ENCODE measurements around the gene PHF21A.
A peak's percentile ranks its signal among the peaks of the same experiment; 100 is the strongest.
"Not testable (repeated sequence)": the region's sequence is repeated elsewhere in the genome, so short reads cannot be mapped to it uniquely, and the experiment has no call there.

The PHF21A gene

DNA sequence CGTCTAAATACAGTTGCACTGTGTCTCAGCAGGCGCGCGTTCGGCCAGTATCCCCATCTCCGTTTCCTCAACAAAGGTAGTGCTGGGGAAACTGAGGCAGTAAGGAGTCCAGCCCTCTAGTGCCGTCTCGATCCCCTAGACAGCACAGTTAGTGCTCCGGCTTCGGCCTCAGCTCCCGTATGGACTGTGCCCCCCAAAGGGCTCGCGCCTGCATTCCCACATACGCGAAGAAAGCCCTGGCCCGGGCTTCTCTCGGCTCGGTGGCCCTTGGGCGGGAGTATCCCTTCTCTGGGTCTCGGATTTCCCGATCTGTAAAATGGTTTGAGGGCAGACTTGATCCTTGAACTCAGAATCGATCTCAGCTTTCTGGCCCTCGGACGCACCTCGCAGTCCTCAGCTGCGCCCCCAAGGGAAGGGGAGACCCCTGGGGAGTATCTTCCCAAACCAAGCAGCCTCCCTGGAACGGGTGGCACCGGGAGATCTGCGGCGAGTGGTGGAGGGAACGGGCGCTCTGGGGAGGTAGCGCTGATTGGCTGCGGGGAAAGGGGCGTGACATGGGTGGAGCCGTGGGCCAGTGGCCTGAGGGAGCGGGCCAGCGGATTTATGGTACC is 202.8 kb downstream of the PHF21A start:
- DNase-seq = peak; percentile 18

DNA sequence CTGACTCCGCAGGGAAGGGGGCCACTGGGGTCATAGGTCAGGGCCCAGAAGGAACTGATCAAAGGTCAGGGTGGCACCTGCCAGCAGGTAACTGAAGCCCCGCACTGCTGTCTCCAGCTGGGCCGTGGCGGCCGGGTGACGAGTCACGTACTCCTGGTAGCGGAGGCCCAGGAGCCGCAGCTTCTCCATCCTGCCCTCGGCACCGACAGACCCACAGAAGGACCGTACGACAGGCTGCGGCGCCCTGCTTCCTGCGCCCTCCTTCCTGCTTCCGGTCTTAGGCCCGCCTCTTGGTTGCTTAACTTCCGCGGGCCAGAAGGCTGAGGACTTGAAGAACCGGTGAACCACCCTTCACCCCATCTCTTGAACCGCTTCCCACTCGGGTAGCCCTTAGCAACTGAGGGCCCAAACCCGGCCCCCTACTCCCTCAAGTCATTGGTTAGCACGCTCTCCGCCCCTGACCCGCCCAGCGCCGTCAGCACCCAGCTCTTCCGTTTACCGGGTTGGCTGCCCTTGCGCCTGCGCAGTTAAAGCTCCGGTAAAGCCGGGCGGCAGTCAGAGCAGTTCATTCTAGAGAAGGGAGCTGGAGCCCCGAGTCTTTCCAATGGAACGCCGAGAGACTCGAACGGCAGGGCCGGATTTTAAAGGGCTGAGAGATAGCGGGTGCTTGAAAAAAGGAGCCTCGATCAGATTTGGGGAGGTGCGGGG is 203.5 kb downstream of the PHF21A start, which contains the start of gene PEX16:
Gene PEX16, minus strand, starts transcription at position 255 of the 708 bp plus-strand sequence. Its CDS starts 66 bp downstream, at position 189.
- peak; percentile 93 for DNase-seq

DNA sequence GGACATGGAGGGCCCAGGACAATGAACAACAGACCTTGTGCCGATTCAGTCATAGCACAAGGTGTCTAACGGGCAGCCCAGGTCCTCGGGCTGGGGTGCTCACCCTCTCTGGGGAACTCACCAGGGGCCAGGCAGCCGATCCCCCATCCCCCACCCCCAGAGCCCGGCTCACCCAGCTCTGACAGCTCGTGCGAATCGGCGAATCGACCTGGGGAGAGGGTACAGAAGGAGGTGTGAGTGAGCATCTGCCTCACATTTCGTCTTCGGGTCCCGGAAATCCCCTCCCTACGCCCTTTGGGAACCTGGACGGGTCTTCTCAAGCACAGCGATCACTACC is 204.0 kb downstream of the PHF21A start:
- DNase-seq = no peak

DNA sequence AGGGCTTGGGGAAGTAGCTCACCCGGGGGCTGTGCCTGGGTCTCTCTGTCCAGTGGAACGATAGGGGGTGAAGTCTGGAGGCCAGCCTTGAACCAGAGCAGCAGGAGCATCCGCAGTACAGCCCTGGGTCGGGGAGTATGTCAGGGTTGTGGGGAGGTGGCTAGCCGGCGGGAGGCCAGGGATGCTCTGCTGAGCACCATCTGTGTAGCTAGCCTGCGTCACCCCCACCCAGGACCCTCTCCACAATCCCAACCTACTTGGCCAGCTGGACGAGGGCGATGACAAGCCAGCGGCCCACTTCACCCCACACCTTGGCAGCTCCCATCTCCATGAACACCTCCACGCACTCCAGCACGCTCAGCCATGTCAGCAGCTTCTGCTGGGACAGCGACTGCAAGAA is 205.8 kb downstream of the PHF21A start:
- DNase-seq = no peak

DNA sequence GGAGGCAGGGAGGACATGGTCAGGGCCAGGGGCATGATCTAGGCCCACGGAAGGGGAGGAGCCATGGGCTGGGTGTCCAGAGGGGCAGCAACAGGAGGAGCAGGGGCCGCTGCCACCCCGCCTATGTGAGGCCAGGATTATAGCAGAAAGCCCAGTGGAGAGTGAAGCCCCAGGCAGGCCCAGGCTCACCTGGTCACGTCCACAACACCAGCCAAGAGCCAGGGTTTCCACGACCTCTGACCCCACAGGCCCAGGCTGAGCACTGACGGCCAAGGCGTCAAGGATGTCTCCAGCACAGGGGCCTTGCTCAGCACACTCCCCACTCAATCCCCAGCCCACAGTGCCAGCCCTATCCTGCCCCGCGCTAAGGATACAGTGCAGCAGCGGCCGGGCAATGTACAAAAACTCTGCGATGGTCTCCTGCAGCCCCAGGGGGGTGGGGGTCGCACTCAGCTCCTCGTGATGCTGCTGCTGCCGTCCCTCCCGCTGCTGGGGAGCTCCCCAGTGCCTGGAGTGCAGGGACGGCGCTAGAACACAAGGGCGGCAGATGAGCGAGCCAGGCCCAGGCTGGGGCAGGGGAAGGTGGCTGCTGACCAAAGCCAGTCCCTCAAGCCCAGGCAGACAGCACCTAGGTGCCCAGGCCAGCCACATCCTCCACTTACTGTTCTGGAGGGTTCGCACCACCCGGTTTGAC is 207.2 kb downstream of the PHF21A start:
- DNase-seq = no peak

DNA sequence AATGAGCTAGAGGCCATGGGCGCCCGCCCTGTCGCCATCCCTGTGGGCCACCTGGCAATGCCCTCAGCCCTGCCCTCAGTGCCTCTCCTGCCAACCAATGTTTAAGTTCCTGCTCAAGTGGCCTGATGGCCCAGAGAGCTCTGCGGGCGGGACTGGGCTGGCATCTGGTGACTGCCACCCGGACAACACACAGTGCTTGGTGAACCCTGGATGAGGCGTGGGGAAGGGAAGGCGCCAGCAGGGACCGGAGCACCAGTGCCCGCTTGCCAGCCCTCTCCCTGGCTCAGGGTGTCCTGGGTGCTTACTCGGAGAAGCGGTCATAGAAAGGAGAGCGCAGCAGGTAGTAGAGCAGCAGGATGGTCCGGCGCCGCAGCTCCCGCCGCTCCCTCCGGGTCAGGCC is 207.7 kb downstream of the PHF21A start:
- DNase-seq = no peak

DNA sequence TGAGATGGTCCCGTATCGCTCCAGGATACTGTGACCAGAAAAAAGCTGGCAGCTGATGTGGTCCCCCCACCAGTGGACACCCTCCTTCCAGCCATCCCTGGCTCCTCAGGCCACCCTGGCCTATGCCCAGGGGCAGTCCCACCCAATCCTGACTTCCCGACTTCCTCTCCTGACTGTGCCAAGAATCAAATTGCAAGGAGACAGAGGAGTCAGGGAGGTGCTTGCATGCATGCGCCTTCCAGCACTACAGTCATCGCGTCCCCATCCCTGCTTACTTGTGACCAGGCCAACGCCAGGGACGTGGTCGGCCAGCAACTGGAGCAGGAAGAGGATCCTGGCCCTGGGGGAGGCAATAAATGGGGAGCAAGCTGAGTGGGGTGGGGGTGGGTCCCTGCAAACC is 210.6 kb downstream of the PHF21A start:
- no peak for DNase-seq

DNA sequence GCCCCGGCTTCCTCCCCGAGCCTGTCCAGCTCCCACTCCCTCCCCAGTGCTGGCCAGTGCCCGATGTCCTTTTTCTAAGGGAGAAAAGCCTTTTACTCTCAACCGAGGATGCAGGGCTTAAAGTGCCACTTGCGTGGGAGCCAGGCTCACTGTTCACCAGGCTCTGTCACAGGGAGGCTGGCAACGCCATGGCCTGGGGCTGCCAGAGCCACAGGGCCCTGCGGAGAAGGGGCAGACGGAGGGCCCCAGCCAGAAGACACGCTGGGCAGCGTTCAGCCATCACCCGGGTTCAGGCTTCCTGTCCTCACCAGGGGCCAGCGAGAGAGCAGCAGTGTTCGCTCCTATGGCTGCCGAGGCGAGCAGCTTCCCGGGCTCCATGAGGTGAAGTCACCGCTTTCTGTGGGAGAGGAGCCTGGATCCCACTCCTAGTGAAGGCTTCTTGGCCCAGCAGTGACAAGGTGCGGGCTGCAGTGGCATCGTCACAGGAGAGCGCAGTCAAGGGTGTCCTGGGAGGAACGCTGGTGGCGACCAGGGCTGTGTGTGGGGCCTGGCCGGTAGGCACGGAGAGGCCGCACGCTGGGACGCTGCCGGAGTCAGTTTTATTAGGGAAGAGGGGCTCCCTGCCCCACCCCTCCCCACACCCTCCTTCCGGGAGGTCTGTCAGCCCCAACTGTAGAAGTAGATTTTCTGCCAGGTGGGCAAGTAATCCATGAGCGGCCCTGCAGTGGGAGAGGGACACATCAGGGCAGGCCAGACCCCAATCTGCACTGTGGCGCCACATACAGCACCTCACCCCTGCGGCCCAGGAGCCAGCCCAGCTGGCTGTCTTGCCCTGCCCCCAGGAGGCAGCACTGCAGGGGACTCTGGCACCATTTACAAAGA is 211.4 kb downstream of the PHF21A start:
- DNase-seq = no peak

DNA sequence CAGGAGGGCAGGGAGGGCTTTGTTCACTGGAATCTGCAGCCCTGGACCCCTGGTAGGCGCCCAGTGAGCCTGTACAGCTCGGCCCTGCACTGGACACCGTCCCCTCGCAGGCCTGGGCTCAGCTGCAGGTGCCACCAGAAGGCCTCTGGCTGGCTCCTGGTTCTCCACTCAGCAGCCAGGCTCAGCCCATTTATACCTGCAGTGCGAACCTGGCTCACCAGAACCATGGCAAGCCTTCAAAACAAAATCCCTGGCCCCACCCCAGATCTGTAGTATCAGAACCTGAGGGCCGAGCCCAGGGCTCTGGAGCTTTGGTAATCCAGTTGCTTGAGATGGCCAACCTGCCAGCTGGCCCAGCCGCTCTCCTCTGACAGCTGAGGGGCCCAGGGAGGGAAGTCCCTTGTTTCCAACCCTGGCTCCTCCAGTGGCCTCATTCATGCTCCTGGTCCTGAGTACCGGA is 213.3 kb downstream of the PHF21A start:
- DNase-seq = no peak

DNA sequence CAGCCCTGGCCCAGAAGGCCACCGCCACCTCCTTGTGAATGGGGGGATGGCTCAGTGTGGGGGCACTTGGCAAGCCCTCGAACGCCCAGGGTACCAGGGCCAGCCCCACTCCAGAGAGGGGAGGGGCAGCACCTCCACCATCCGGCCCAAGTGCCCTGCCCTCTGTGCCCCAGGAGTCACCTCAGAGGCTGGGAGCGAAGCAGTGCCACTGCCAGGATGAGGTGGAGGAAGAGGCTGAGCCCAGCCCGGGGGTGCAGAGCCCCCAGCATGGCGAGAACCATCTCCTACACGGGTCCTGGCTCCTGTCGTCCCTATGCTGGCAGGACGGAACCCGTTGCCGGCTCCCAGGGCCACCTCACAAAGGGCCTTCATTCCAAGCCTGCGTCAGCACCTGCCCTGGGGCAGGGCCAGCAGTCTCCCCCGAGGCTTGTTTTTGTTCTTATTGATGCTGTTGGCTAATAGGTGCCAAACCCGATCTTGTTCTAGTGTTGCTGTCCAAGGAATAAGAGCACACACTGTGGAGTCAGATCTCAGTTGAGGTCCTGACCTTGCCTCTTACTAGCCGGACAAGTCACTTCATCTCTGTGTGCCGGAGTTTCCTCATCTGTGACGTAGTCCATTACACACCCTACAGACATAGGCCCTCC is 214.2 kb downstream of the PHF21A start, which contains the start of gene FREY1:
Gene FREY1, minus strand, starts transcription at position 307 of the 647 bp plus-strand sequence. Its CDS starts 26 bp downstream, at position 281.
- no peak for DNase-seq

DNA sequence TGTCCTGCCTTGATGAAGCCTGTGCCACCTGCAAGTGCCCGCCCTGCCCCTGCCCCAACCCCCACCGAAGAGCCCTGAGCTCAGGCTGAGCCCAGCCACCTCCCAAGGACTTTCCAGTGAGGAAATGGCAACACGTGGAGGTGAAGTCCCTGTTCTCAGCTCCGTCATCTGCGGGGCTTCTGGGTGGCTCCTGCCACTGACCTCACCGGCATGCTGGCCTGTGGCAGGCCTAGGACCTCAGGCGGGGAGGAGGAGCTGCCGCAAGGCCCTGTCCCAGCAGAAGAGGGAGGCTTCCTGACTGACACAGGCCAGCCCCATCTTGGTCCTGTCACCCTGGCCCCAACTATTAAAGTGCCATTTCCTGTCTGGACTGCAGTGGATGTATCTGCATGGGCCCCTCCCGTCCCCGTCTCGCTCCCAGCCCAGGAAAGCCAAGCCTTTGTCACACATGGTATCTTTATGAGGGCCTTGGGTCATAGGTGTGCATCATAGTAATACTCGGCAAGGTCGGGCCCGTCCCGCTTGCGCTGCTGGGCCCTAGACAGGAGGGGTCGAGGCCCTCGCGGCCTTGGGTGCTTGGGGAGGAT is 215.1 kb downstream of the PHF21A start:
- DNase-seq = no peak

DNA sequence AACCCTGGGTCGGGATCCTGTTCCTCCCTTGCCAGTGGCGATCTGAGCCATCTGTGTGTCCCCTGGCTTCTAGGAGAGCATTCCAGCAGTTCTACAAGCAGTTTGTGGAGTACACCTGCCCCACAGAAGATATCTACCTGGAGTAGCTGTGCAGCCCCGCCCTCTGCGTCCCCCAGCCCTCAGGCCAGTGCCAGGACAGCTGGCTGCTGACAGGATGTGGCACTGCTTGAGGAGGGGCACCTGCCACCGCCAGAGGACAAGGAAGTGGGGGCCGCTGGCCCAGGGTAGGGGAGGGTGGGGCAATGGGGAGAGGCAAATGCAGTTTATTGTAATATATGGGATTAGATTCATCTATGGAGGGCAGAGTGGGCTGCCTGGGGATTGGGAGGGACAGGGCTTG is 215.7 kb downstream of the PHF21A start:
- not testable (repeated sequence) for DNase-seq

DNA sequence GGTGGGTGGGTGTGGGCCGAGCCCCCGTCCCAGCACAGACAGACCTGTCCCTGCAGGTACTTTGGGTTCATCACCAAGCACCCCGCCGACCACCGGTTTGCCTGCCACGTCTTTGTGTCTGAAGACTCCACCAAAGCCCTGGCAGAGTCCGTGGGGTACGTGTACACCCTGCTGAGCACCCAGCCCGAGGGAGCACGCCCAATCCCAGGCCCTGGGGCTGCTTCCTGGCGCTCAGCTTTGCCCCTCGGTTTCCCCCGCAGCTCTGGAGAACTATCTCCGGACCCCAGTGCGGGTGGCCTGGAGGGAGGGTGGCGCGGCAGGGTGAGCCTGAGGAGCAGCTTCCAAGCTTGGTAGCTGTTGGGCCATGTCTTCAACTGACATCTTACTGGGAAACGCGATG is 216.2 kb downstream of the PHF21A start:
- no peak for DNase-seq

DNA sequence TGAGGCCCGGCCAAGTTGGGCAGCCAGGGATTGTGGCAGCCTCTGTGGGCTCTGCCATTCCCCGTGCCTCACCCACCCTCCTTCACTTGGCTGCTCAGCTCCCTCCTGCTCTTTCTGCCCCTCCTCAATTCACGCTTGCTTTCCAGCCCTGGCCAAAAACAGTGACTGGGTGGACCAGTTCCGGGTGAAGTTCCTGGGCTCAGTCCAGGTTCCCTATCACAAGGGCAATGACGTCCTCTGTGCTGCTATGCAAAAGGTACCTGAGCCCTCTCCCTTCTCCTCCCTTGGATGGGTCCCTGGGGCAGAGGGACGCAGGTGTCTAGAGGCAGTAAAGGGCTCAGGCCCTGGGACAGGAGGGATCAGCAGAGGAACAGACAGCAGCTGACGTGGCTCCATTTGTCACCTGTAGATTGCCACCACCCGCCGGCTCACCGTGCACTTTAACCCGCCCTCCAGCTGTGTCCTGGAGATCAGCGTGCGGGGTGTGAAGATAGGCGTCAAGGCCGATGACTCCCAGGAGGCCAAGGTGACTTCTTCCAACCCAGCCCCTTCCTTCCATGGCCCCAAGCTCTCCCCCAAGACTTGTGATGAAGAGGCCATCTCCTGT is 216.8 kb downstream of the PHF21A start:
- no peak for DNase-seq

DNA sequence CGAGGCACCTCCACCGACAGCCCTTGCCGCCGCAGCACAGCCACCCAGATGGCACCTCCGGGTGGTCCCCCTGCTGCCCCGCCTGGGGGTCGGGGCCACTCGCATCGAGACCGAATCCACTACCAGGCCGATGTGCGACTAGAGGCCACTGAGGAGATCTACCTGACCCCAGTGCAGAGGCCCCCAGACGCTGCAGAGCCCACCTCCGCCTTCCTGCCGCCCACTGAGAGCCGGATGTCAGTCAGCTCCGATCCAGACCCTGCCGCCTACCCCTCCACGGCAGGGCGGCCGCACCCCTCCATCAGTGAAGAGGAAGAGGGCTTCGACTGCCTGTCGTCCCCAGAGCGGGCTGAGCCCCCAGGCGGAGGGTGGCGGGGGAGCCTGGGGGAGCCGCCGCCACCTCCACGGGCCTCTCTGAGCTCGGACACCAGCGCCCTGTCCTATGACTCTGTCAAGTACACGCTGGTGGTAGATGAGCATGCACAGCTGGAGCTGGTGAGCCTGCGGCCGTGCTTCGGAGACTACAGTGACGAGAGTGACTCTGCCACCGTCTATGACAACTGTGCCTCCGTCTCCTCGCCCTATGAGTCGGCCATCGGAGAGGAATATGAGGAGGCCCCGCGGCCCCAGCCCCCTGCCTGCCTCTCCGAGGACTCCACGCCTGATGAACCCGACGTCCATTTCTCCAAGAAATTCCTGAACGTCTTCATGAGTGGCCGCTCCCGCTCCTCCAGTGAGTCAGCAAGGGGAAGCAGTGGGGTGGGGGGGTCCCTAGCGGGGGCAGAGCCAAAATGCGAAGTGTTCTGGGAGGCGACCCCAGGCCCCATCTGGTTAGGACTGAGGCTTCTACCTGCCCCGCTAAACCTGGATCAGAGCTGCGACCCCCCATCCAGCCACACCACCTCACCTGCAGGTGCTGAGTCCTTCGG is 218.5 kb downstream of the PHF21A start:
- no peak for DNase-seq

DNA sequence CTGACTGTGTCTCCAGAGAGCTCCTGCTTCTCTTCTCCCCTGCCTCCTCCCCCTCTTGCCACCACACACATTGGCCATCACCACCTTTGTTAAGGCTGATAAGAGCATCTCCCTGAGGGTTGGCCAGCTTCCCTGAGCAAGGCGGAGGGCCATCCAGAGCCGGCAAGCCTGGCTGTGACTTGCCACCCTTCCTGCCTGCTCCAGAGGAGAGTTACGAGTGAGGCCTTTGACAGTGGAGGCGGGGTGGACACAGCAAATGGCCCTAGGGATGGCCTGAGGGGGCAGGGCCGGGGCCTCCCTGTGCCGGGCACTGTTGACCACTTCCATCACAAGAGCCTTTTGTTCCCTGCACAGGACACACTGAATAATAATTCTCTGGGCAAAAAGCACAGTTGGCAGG is 219.6 kb downstream of the PHF21A start:
- no peak for DNase-seq

DNA sequence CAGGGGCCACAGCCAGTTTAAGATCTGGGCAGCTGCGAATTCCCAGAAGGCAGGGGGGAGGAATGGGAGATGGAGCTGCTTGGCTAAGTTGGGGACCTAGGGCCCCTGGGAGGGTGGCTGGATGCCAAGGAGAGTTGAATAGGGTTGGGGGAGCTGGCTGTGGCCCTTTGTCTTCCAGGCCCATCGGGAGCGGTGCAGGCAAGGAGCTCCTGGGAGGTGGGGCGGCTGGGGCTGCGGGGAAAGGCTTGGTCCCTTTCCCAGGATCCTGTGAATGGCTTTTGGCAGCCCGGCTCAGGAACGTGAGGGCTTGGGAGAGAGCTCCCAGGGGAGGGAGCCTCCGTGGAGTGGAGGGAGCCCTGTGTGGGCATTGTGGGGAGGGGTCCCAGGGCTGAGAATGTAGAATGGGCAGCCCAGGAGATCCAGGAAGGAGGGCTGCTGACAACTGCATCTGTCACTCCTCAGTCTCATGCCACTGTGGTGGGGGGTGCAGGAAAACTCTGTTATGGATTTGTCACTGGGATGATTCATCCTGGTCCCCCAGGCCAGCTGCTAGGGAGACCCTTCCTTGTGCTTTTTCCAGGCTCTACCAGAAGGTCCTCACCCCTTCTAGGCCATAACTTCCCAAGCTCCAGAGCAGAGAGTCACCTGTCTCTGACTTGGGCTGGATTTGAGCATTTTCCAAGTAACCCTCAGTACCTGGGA is 220.2 kb downstream of the PHF21A start:
- DNase-seq = no peak

DNA sequence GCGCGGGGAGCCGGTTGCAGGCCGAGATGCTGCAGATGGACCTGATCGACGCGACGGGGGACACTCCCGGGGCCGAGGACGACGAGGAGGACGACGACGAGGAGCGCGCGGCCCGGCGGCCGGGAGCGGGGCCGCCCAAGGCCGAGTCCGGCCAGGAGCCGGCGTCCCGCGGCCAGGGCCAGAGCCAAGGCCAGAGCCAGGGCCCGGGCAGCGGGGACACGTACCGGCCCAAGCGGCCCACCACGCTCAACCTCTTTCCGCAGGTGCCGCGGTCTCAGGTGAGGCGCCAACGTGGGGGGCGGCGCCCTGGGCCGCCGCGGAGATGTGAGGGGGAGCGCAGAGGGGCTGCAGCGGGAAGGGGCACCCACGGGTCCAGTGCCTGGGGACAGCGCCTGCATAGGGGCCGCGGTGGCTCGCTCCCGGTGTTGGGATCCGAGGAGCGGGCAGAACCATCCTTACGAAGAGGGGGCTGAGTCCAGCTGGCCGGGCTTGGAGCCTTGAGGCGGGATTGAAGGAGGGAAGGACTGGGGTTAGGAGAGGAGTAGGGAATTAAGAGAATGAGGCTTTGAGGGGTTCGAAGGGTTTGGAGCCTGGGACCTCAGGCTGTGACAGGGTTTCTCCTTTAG is 221.0 kb downstream of the PHF21A start:
- DNase-seq = not testable (repeated sequence)

DNA sequence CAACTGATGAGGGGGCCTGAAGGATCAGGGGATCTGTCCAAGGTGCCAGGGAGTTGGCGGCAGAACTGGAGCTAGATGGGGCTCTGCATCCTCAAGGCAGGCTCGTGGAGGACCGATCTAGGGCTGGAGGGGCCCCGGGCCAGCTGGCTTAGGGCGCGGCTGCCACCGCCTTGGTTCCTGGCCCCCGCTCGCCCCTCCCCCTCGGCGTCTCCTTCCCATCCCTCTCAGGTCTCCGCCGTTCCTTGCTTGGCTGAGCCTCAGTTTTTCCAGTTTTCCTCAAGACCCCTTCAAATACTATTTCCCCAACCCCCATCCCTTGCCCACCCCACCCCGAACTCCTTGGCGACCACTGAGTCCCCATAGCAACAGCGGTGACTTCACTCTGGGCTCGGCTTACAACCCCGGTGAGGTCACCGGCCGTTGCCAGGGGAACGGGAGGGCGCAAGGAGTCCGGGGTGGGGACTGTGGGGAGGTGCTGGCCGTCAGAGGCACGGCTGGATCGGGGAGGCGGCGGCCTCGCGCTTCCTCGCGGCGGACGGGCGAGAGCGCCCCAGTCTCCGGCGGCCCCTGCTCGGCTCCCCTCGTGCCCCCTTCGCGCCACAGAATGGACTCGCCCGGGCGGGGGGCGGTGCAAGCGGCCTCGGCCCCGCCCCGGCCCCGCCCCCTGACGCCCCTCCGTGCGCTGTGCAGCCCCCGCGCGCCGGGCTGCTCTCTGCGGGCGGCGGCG is 221.6 kb downstream of the PHF21A start:
- DNase-seq = no peak

Measured in NCI-H1694 (cell line).